DOHH2 (cell line): Measurements from ENCODE around the gene SNRPA1.

ENCODE experiments used
- CTCF ChIP-seq: fragments of 200-600 bp; sonication (generic); IDR thresholded peaks from one replicate; pipeline ENCODE4 v1.5.1; 2014; ENCODE audit warnings: antibody characterized with exemption, mild to moderate bottlenecking, low read depth, low read length; ENCODE audit not compliant: poor library complexity, severe bottlenecking
- EZH2phosphoT487 ChIP-seq: fragments of 200-600 bp; sonication (generic); IDR thresholded peaks from 2 replicates; pipeline ENCODE4 v1.6.1; 2017; ENCODE audit warnings: borderline replicate concordance, mild to moderate bottlenecking, antibody characterized with exemption, low read length, moderate library complexity, mixed read lengths

GRCh38 chr15:101243420-101243819 lies 51.6 kb downstream of the SNRPA1 start:
- TF ChIP-seq EZH2phosphoT487: no peak
- TF ChIP-seq CTCF: no peak
